ENCODE measurements around the gene RGS7.
"Not testable (repeated sequence)": the region's sequence is repeated elsewhere in the genome, so short reads cannot be mapped to it uniquely, and the experiment has no call there.

Gene RGS7

DNA sequence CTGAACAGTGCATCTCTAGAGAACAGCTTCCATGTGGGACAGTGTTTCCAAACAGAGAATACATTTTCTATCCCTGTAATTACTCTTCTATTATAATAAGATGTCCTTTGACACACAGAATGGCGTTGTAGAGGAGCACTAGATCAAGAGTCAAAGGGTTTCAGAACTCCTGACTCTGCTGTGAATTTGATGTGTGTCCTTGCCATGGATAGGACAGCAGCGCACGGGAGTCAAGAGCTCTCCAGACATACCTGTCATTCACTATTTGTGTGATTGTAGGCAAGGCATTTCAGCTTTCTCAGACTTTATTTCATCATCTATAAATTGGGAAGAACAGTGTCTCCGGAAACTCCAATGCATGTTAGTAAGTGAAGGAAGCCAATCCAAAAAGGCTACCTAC, 176.4 kb downstream of the RGS7 start:
- TF ChIP-seq, protein P1, sequence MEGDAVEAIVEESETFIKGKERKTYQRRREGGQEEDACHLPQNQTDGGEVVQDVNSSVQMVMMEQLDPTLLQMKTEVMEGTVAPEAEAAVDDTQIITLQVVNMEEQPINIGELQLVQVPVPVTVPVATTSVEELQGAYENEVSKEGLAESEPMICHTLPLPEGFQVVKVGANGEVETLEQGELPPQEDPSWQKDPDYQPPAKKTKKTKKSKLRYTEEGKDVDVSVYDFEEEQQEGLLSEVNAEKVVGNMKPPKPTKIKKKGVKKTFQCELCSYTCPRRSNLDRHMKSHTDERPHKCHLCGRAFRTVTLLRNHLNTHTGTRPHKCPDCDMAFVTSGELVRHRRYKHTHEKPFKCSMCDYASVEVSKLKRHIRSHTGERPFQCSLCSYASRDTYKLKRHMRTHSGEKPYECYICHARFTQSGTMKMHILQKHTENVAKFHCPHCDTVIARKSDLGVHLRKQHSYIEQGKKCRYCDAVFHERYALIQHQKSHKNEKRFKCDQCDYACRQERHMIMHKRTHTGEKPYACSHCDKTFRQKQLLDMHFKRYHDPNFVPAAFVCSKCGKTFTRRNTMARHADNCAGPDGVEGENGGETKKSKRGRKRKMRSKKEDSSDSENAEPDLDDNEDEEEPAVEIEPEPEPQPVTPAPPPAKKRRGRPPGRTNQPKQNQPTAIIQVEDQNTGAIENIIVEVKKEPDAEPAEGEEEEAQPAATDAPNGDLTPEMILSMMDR (IDR thresholded peaks at IDR 0.05; ENCODE audit: low read length, missing control alignments), result no peak
- no peak for DNase-seq (ENCODE audit: low read depth)
- H3K4me3 ChIP-seq (replicated peaks; ENCODE audit: low read depth, low read length), result no peak overlapping the region

DNA sequence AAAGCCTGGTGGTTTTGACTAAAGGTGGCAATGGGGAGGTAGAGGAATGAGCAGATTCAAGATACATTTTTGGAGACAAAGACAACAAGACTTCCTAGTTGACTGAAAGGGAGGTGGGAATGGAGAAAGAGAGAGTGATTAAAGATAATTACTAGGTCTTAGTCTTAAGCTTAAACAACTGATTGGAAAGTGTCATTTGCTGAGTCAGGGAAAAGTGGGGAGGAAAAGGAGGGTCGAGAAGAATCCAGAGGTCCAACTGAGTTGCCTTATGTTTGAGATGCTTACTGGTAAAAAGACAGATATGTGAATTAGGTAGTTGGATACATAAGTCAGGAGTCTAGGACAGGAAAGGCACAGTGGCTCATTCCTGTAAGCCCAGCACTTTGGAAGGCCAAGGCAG, 179.3 kb downstream of the RGS7 start:
- no peak overlapping the region for H3K4me3 ChIP-seq (replicated peaks; ENCODE audit: low read depth, low read length)
- TF ChIP-seq, protein P1 (IDR thresholded peaks at IDR 0.05; ENCODE audit: low read length, missing control alignments), result no peak
- DNase-seq (ENCODE audit: low read depth), result no peak

DNA sequence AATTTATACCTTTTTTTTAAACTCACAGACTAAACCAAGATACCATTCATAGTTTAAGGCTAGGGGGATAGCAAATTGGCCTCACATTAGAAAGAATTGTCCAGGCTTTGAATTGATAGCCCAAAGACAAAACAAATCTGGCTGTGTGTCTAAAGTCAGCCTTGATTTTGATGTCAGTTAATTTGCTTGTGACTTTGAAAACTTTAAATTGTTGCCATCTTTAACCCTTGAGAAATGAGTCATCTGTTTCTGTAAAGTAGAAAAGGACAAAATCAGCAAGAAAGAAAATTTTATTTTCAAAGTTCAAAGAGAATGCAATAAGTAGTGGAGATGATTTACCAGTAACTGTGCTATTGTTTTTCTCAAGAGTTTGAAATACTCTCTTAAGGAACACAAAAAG, 184.5 kb downstream of the RGS7 start:
- no peak overlapping the region for H3K4me3 ChIP-seq (replicated peaks; ENCODE audit: low read depth, low read length)
- TF ChIP-seq, protein P1 (IDR thresholded peaks at IDR 0.05; ENCODE audit: low read length, missing control alignments), result no peak
- no peak for DNase-seq (ENCODE audit: low read depth)

DNA sequence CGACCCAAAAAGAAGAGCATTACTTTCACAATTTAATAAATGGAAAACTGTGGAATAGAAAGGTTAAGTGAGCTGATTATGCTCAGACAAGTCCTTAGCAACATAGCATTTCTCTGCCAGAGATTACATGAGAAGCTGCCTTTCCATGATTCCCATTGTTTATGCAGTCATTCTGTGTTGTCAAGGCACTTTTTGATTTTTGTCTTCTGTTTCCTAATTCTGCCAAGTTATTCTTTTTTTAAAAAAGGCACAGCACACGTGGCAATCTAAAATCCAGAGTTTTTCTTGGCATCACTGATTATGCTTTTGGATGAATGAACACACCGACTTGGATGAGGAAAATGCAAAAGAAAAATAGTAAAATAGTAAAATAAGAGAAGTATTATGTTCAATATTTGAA, 185.0 kb downstream of the RGS7 start:
- no peak overlapping the region for H3K4me3 ChIP-seq (replicated peaks; ENCODE audit: low read depth, low read length)
- TF ChIP-seq, protein P1 (IDR thresholded peaks at IDR 0.05; ENCODE audit: low read length, missing control alignments), result no peak
- no peak for DNase-seq (ENCODE audit: low read depth)

DNA sequence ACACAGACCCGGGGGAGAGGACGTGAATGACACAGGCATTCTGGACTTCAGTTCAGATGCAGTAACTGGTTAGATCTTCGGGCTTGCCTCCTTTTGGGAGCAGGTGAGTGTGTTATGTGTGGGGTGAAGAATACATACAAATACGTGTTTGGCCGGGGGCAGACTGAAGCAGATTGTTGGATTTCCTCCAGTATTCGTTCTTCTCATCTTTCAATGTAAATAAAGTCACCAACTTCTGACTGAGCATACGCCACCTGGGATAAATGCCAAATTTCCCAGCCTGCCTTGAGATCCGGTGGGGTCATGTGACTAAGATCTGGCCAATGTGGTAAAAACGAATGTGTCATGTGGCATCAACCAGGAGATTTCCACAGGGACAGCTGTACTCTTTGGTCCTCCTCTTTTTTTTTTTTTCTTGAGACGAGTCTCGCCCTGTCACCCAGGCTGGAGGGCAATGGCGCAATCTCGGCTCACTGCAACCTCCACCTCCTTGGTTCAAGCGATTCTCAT, 189.8 kb downstream of the RGS7 start:
- DNase-seq (ENCODE audit: low read depth), result no peak
- TF ChIP-seq, protein P1 (IDR thresholded peaks at IDR 0.05; ENCODE audit: low read length, missing control alignments), result no peak
- no peak overlapping the region for H3K4me3 ChIP-seq (replicated peaks; ENCODE audit: low read depth, low read length)

DNA sequence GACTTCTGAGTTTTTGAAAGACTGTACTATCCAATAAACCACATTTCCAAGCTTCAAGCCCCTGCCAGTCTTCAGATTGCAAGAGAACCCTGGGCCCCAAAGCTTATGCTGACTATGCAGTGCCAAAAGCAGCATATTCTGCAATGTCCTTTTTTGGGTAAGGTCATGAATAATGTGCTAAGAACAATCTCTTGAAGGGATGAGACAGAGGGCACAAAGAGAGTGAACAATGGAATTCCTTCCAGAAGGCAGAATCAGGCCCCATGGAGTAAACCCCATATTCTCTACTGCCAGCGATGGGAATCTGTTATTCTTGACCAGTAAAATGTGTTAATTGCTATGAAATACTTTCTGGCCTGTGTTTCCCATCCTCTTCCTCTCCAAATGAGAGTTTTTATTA, 190.4 kb downstream of the RGS7 start:
- H3K4me3 ChIP-seq (replicated peaks; ENCODE audit: low read depth, low read length), result no peak overlapping the region
- DNase-seq (ENCODE audit: low read depth), result no peak
- TF ChIP-seq, protein P1 (IDR thresholded peaks at IDR 0.05; ENCODE audit: low read length, missing control alignments), result no peak

DNA sequence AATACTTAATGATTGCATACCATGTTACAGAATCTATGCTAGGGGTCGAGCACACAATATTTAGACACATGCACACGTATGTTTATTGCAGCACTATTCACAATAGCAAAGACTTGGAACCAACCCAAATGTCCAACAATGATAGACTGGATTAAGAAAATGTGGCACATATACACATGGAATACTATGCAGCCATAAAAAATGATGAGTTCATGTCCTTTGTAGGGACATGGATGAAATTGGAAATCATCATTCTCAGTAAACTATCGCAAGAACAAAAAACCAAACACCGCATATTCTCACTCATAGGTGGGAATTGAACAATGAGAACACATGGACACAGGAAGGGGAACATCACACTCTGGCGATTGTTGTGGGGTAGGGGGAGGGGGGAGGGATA, 191.7 kb downstream of the RGS7 start:
- H3K4me3 ChIP-seq (replicated peaks; ENCODE audit: low read depth, low read length); DNase-seq (ENCODE audit: low read depth): not testable (repeated sequence)

Data from fibroblast of pulmonary artery (primary cell).